Measurements from ENCODE around the gene CARF. TPM values are rescaled to one million over a fixed set of nuclear protein-coding genes. Genes with fewer than 3 reads are reported as not detected.

Gene CARF
- total and polyA plus RNA-seq, 2 of the 13 experiments (the other 11 are each of a cell fraction or from before 2014, with no cell fraction given), result 3.0 to 5.4 TPM

DNA sequence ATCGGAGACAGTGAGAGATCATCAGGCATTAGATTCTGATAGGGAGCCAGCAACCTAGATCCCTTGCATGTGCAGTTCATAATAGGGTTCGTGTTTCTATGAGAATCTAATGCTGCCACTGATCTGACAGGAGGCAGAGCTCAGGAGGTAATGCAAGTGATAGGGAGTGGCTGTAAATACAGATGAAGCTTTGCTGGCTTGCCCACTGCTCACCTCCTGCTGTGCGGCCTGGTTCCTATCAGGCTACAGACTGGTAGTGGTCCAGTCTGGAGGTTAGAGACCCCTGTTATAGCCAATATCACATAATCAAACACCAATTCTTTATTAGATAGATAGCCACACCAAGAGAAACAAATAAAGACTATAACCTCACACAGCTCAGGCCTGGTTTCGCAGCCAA is 51.6 kb downstream of the CARF start:
- BruUV-seq (replicated peaks), result no TSS peak
- ChIA-PET POLR2A (interaction anchor here (1.4 kb wide), 1 partner anchor 38 kb away, joined by 3 read pairs; no protein-coding TSS in a partner anchor), CTCF (ENCODE audit: low intra/inter-chr PET ratio, low total read pairs) (no interaction called here)
- in situ Hi-C loops (cut with HindIII; ENCODE audit: extremely low pct_ligation_motif_present, low pct_unique_long_range_greater_than_20kb) (no loop called here), intact Hi-C loops (cut with micrococcal nuclease; ENCODE audit: unreplicated experiment) (no loop called here)
- TF ChIP-seq, protein P1, sequence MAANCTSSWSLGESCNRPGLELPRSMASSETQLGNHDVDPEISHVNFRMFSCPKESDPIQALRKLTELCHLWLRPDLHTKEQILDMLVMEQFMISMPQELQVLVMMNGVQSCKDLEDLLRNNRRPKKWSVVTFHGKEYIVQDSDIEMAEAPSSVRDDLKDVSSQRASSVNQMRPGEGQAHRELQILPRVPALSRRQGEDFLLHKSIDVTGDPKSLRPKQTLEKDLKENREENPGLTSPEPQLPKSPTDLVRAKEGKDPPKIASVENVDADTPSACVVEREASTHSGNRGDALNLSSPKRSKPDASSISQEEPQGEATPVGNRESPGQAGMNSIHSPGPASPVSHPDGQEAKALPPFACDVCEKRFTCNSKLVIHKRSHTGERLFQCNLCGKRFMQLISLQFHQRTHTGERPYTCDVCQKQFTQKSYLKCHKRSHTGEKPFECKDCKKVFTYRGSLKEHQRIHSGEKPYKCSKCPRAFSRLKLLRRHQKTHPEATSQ (CRISPR knock-in tag; IDR thresholded peaks at IDR 0.05; ENCODE audit: borderline replicate concordance), result no peak
- TF ChIP-seq XBP1 (CRISPR knock-in tag; IDR thresholded peaks at IDR 0.05) (no peak), ZNF138 (CRISPR knock-in tag; IDR thresholded peaks at IDR 0.05; ENCODE audit: low read depth) (no peak), HNRNPL (IDR thresholded peaks at IDR 0.05; ENCODE audit: low read depth, low read length) (no peak), MAZ (IDR thresholded peaks at IDR 0.05; ENCODE audit: borderline replicate concordance, low read depth, low read length) (no peak), MAZ (CRISPR knock-in tag; IDR thresholded peaks at IDR 0.05; ENCODE audit: low read depth) (no peak), KLF6 (CRISPR knock-in tag; IDR thresholded peaks at IDR 0.05) (no peak), GATA4 (IDR thresholded peaks at IDR 0.05; ENCODE audit: borderline replicate concordance, low read depth) (no peak), NKX3-1 (CRISPR knock-in tag; IDR thresholded peaks at IDR 0.05) (no peak), ZNF572 (CRISPR knock-in tag; IDR thresholded peaks at IDR 0.05) (no peak), LCORL (IDR thresholded peaks at IDR 0.05) (no peak), LCORL (CRISPR knock-in tag; IDR thresholded peaks at IDR 0.05) (no peak), FOXC1 (CRISPR knock-in tag; IDR thresholded peaks at IDR 0.05; ENCODE audit: borderline replicate concordance) (no peak), ZNF354B (CRISPR knock-in tag; IDR thresholded peaks at IDR 0.05) (no peak), ZC3H13 (CRISPR knock-in tag; IDR thresholded peaks at IDR 0.05) (no peak)
- TF ChIP-seq, protein P2, sequence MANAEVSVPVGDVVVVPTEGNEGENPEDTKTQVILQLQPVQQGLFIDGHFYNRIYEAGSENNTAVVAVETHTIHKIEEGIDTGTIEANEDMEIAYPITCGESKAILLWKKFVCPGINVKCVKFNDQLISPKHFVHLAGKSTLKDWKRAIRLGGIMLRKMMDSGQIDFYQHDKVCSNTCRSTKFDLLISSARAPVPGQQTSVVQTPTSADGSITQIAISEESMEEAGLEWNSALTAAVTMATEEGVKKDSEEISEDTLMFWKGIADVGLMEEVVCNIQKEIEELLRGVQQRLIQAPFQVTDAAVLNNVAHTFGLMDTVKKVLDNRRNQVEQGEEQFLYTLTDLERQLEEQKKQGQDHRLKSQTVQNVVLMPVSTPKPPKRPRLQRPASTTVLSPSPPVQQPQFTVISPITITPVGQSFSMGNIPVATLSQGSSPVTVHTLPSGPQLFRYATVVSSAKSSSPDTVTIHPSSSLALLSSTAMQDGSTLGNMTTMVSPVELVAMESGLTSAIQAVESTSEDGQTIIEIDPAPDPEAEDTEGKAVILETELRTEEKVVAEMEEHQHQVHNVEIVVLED (CRISPR knock-in tag; IDR thresholded peaks at IDR 0.05; ENCODE audit: borderline replicate concordance), result no peak
- H3K27ac ChIP-seq (ENCODE audit: extremely low read length, insufficient read depth, low read length), result no peak overlapping the region
- FAIRE-seq, result no peak
- H3K79me2 ChIP-seq (ENCODE audit: insufficient read depth, low read length), result no peaks in the 10 kb centered on the region
- no peak for ATAC-seq
- no peaks in the 10 kb centered on the region; a peak in 1 of 5 replicates for H3K27me3 ChIP-seq (ENCODE audit: control insufficient read depth in 1 of 2, insufficient read depth in 2 of 2, low read length in 2 of 2)
- no peak overlapping the region for H3K4me3 ChIP-seq (replicated peaks in 1 of 3; ENCODE audit: insufficient read depth in 1 of 3, low read depth in 2 of 3, low read length in 3 of 3)
- no peaks in the 10 kb centered on the region for H3K4me1 ChIP-seq (ENCODE audit: insufficient read depth, low read length)
- no peaks in the 10 kb centered on the region for H3K9me3 ChIP-seq (ENCODE audit: low read length)
- H2AFZ ChIP-seq (ENCODE audit: low read length), result no peak overlapping the region
- H3K4me2 ChIP-seq (ENCODE audit: low read depth, low read length), result no peak overlapping the region
- H3K36me3 ChIP-seq (replicated peaks in 1 of 2; ENCODE audit: control insufficient read depth in 1 of 2, insufficient read depth in 2 of 2, low read length in 2 of 2), result no peaks in the 10 kb centered on the region
- no peak for DNase-seq (ENCODE audit: low spot score)
- H4K20me1 ChIP-seq (ENCODE audit: insufficient read depth, low read length), result no peaks in the 10 kb centered on the region
- no peak overlapping the region for H3K9ac ChIP-seq (ENCODE audit: insufficient read depth, low read depth, low read length)
- WGBS (ENCODE audit: low lambda C conversion rate), result 91% methylated on average over 4 of the region's 4 CpGs

Measured in HepG2 (cell line).